GM19240 (cell line): ENCODE measurements around the gene LYPD6.
"Not testable (repeated sequence)": the region's sequence is repeated elsewhere in the genome, so short reads cannot be mapped to it uniquely, and the experiment has no call there.

Experiments
- DNase-seq: peaks from one replicate; pipeline ENCODE4 v3.0.0; 2011; ENCODE audit warnings: low spot score; ENCODE audit not compliant: insufficient read length

Gene LYPD6, protein sequence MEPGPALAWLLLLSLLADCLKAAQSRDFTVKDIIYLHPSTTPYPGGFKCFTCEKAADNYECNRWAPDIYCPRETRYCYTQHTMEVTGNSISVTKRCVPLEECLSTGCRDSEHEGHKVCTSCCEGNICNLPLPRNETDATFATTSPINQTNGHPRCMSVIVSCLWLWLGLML

GRCh38 chr2:149330127-149331022 is at the start of gene LYPD6:
Gene LYPD6, plus strand, starts transcription at chr2:149330587. Its CDS starts 107,122 bp downstream, at chr2:149437709.
- DNase-seq = no peak

- DNase-seq = no peak
Measured at GRCh38 chr2:149281441-149281840, 48.9 kb upstream of the LYPD6 start.

GRCh38 chr2:149290662-149291061 is 39.7 kb upstream of the LYPD6 start:
- DNase-seq = no peak

GRCh38 chr2:149291881-149292280 is 38.5 kb upstream of the LYPD6 start:
- no peak for DNase-seq

- DNase-seq = no peak
Measured at GRCh38 chr2:149296031-149296430, 34.4 kb upstream of the LYPD6 start.

- DNase-seq = no peak
Measured at GRCh38 chr2:149307014-149307413, 23.4 kb upstream of the LYPD6 start.

GRCh38 chr2:149310349-149310748 is 20.0 kb upstream of the LYPD6 start:
- DNase-seq = no peak

GRCh38 chr2:149312039-149312438 is 18.3 kb upstream of the LYPD6 start:
- no peak for DNase-seq

DNA sequence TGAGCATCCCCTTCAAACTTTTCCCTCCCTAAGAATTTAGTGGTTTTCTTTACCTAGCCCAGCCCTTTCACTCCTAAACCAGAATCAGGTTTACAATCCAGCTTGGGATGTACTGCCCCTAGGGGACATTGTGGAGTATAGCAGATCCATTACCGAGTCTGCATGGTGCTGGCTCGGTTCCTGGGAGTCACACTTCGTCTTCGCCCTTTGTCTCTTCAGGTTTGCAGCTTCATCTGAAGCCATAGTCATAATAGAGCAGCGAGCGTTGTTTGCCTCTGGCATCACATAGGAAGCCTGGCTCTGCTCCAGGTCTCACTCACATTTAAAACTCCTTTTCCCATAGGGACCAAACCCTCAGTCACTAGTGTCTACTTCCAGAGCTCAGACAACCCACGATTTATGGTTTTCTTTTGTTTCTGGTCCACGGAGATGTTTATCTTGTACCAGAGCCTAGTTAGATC is 16.8 kb upstream of the LYPD6 start:
- DNase-seq = peak; percentile 61

DNA sequence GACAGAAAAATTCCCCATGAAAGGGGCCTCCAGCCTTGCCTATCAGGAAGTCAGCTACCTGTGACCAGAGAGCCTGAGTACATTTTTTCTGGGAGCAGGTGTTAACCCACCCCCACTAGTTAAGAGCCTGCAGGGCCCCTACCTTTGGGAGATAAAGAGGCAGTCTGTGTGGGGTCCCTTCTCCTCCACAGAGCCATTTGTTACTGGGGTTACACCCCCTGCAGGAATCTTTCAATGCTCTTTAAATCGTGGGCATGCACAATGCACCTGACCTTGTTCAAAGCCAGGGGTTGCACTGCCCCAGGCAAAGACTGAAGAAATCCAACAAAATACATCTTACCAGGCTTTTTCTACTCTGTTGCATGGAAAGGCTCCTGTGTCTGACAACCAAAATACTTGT is 15.7 kb upstream of the LYPD6 start:
- DNase-seq = no peak

GRCh38 chr2:149315461-149315860 is 14.9 kb upstream of the LYPD6 start:
- no peak for DNase-seq

DNA sequence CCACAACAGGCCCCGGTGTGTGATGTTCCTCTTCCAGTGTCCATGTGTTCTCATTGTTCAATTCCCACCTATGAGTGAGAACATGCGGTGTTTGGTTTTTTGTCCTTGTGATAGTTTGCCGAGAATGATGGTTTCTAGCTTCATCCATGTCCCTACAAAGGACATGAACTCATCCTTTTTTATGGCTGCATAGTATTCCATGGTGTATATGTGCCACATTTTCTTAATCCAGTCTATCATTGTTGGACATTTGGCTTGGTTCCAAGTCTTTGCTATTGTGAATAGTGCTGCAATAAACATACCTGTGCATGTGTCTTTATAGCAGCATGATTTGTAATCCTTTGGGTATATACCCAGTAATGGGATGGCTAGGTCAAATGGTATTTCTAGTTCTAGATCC is 11.8 kb upstream of the LYPD6 start:
- DNase-seq = not testable (repeated sequence)

- DNase-seq = no peak
Measured at GRCh38 chr2:149320362-149320761, 10.0 kb upstream of the LYPD6 start.

GRCh38 chr2:149329068-149329467 is 1.3 kb upstream of the LYPD6 start:
- DNase-seq = no peak

DNA sequence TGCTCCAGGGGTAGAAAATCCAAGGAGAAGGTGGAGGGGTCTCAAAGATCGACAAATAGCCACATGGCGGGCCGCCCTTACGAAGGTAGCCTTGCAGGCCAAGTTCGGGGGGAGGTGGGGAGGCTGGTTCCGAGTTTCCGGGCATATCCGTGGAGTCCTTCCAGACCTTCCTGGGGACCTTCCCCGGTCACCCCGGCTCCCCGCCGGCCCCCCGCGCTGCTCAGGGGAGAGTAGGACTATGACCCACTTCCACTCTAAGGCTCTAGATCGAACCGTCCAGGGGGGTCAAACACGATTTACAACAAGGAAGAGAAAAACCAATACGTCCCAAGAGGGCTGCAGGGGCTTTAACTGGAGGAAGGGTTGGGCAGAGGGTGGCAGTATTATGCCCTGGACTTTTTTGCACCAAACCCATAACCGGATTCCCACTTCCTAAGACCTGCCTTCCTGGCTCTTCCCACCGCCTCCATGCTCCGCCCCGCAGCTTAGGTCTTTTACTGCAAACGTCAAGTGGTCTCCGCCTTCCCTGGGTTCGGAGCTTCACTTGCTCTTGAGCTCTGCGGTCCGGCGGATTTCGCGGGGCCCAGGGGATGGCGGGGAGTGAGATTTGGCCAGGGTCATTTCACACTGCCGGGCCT is 779 bp upstream of the LYPD6 start:
- DNase-seq = no peak

- DNase-seq = no peak
Measured at GRCh38 chr2:149331023-149331400, 625 bp downstream of the LYPD6 start.

GRCh38 chr2:149332364-149332763 is 2.0 kb downstream of the LYPD6 start:
- DNase-seq = no peak

DNA sequence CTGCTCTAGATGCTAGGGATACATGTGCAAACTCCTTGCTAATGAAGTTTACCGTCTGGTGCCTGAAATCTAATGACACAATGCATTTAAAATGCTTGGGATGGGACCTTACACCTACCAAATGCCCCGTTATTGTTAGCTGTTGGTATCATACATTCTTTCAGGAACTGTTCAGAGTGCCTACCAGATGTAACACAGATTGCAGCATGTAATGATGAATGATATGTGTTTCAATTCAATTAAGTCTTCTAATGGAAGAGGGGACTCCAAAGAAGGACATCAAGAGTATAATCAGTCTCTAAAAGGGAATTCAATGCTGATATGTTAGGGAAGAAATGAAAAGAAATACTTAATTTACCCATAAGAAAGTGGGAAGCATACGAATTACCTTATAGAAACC is 3.2 kb downstream of the LYPD6 start:
- DNase-seq = no peak

DNA sequence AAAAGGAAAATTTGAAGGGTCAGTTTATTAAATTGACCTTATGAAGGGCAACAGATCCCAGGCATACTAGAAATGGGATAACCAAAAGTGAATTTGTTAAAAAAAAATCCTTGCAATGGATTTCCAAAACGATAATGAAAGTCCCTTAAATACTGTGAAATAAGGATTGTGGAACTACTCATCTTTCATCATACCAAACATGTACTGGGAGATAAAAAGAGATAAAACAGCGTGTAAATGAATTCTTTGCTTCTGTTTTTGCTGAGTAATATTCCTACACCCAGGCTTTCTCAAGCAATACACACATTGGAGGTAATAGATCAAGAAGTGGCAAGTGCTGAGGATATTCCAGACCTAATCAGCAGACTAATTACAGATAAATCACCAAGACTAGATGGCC is 3.8 kb downstream of the LYPD6 start:
- no peak for DNase-seq

- DNase-seq = no peak
Measured at GRCh38 chr2:149339324-149339723, 8.9 kb downstream of the LYPD6 start.

GRCh38 chr2:149342509-149342908 is 12.1 kb downstream of the LYPD6 start:
- no peak for DNase-seq

DNA sequence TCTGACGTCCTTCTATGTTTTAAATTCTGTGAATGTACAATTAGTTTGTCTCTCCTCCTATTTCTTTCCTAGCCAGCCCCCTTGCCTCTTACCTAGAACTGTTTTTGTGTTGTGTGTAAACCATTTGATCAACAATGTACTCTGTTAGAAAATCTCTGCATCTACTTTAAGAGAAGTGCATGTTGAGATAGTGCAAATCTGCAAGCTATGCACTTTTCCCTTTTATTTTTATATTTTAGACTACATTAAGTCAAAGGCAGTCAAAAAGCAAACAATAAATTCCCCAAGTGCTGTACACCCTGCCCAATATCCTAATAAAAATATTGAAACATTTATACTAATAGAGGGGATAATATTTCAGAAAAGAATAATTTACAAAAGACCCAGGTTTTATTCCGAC is 13.7 kb downstream of the LYPD6 start:
- DNase-seq = no peak
